Panc1 (cell line): ENCODE data around the gene CISD2. TPM values are rescaled to one million over a fixed set of nuclear protein-coding genes. Genes with fewer than 3 reads are reported as not detected.

ENCODE experiments used
- ATAC-seq: fragments of 200-7000 bp; cut with Tn5 transposase; 2 replicates; pipeline ENCODE4 v1.9.1; 2020; ENCODE audit warnings: mild to moderate bottlenecking, moderate library complexity
- BruUV-seq: library from RNA; stranded (reverse); fragments of 400-500 nt; replicated peaks from 2 replicates; lab custom pipeline; 2021; lab: Mats Ljungman, UMichigan
- CTCF ChIA-PET: fragments of 300-600 bp; sonication (Branson Sonifier 250); formaldehyde crosslinking; loops from one replicate; lab custom pipeline; 2022; ENCODE audit warnings: antibody characterized with exemption; lab: Charles Lee
- POLR2A ChIA-PET: fragments of 300-600 bp; sonication (Branson Sonifier 250); formaldehyde crosslinking; loops from one replicate; lab custom pipeline; 2022; ENCODE audit warnings: antibody characterized with exemption; lab: Charles Lee
- DNase-seq: peaks from one replicate; pipeline ENCODE4 v3.0.0-alpha.2; 2010; ENCODE audit warnings: low read depth, low spot score
- H3K27ac ChIP-seq: 2 replicates; pipeline ENCODE4 v1.5.1; 2011; ENCODE audit warnings: mild to moderate bottlenecking, low read length, inconsistent platforms
- H3K27me3 ChIP-seq: fragments of 200-500 bp; sonication (Bioruptor generic); 2 replicates; pipeline ENCODE4 v1.6.0; 2014; ENCODE audit warnings: low read length, inconsistent platforms; ENCODE audit not compliant: control insufficient read depth, insufficient read depth
- H3K36me3 ChIP-seq: fragments of 200-500 bp; sonication (Bioruptor generic); 2 replicates; pipeline ENCODE4 v1.5.1; 2014; ENCODE audit warnings: inconsistent platforms, mild to moderate bottlenecking, low read length, moderate library complexity; ENCODE audit not compliant: control insufficient read depth, insufficient read depth
- H3K4me1 ChIP-seq: 2 replicates; pipeline ENCODE4 v1.5.1; 2011; ENCODE audit warnings: inconsistent platforms, mild to moderate bottlenecking, low read length, moderate library complexity; ENCODE audit not compliant: control insufficient read depth, insufficient read depth
- H3K4me3 ChIP-seq, 2 experiments: 2 replicates each; pipeline ENCODE4 v1.5.1; 2011 to 2012; ENCODE audit warnings: low read depth in 2 of 2, low read length in 2 of 2, mild to moderate bottlenecking in 2 of 2, inconsistent platforms in 1 of 2, moderate library complexity in 1 of 2
- H3K9me3 ChIP-seq: fragments of 200-500 bp; sonication (Bioruptor generic); 2 replicates; pipeline ENCODE4 v1.5.1; 2014; ENCODE audit warnings: low read depth, mild to moderate bottlenecking, inconsistent platforms, low read length, moderate library complexity; ENCODE audit not compliant: control insufficient read depth, insufficient read depth
- CTCF ChIP-seq: fragments of 450-650 bp; IDR thresholded peaks from 2 replicates; pipeline ENCODE4 v1.5.1; 2017; ENCODE audit warnings: mild to moderate bottlenecking
- POLR2AphosphoS5 ChIP-seq: IDR thresholded peaks from 2 replicates; pipeline ENCODE4 v1.6.1; 2012; ENCODE audit warnings: mild to moderate bottlenecking, low read depth, low read length, moderate library complexity
- SIN3A ChIP-seq: IDR thresholded peaks from 2 replicates; pipeline ENCODE4 v1.6.1; 2012; ENCODE audit warnings: low read depth, mild to moderate bottlenecking, low read length, moderate library complexity, borderline replicate concordance; ENCODE audit not compliant: insufficient read depth
- TCF7L2 ChIP-seq: IDR thresholded peaks from 2 replicates; pipeline ENCODE4 v1.6.1; 2011; ENCODE audit warnings: mild to moderate bottlenecking, low read depth, low read length, inconsistent platforms
- in situ Hi-C: cut with HindIII; loops from 2 replicates; pipeline ENCODE4 v1.10.0; 2016; ENCODE audit warnings: low sequenced_read_pairs, low pct_unique_long_range_greater_than_20kb
- intact Hi-C: fragments of 100-400 bp; cut with micrococcal nuclease; formaldehyde crosslinking; loops from one replicate; pipeline ENCODE4 v1.10.0; 2022; ENCODE audit not compliant: unreplicated experiment
- total RNA-seq: library from RNA; stranded (reverse); gene quantifications from one replicate; pipeline ENCODE4 v1.2.1, GENCODE V29; 2021; ENCODE audit not compliant: unreplicated experiment
- TF ChIP-seq, protein P1 (sequence below), 2 experiments: IDR thresholded peaks; 2 replicates each; pipeline ENCODE4 v1.6.1; 2011 to 2012; ENCODE audit warnings: low read depth in 2 of 2, control low read depth in 1 of 2, low read length in 1 of 2, mild to moderate bottlenecking in 1 of 2, moderate library complexity in 1 of 2; ENCODE audit not compliant: insufficient read depth in 1 of 2

Gene CISD2
- total RNA-seq, 1 experiment from 2014 or later = 39.0 TPM

- Histone ChIP-seq H3K27me3 (no peaks in the 10 kb centered on the region), H3K4me3 (peak overlapping the region; percentile 89 to 96), H3K27ac (peak overlapping the region; percentile 94), H3K9me3 (no peaks in the 10 kb centered on the region), H3K36me3 (peaks cover 23% of the 10 kb centered on the region), H3K4me1 (peaks cover 33% of the 10 kb centered on the region)
- intact Hi-C loops (no loop called here), in situ Hi-C loops (no loop called here)
- DNase-seq = peak; percentile 62
- ChIA-PET POLR2A (interaction anchor here (0.6 kb wide), 1 partner anchor 16 kb away, joined by 13 read pairs; no protein-coding TSS in a partner anchor), CTCF (no interaction called here)
- TF ChIP-seq SIN3A = no peak
- TF ChIP-seq POLR2AphosphoS5 = peak; percentile 53
- BruUV-seq = no TSS peak
- ATAC-seq = no peak
Observed at GRCh38 chr4:102825261-102826091, 43.3 kb upstream of the CISD2 start.

DNA sequence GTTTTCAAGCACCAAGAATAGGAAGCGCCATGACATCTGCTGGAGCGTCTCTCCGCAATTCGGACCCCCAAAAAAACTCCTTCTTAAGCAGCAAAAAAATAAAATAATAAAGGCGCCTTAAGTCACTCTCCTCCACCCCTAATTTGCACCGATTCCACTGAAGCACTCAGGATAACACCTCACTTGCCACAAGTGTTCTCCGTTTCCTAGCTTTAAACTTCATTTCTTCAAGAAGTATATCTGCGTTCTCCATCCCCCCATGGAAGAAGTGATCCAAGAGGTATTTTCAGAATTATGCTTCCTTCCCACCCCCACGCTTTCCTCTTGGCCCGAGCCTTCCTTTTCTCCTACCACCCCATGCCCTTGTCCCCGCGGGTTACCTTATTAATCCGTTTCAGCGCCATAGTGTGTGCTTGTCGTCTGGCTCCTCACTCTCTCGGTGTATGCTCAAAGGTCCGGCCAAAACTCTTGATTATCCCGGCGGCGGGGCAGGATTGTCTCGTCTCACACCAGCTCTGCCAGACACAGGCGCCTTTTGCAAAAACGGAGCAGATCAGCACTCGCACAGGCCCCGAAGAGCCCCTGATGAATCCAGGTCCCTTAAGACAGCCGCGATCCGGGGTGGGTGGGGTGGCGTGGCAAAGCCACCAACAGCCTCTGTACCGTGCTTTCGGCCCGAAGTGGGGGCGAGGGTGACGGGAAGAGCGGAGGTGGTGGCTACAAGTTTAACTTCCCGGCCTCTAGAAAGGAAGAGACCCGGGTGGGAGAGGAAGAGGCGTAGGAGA lies 42.5 kb upstream of the CISD2 start:
- Histone ChIP-seq H3K27me3 (no peaks in the 10 kb centered on the region), H3K27ac (peak overlapping the region; percentile 94), H3K4me1 (peaks cover 27% of the 10 kb centered on the region), H3K4me3 (peak overlapping the region; percentile 89 to 96), H3K9me3 (no peaks in the 10 kb centered on the region), H3K36me3 (peaks cover 23% of the 10 kb centered on the region)
- in situ Hi-C loops (no loop called here), intact Hi-C loops (no loop called here)
- DNase-seq (no peak), ATAC-seq (no peak)
- POLR2A ChIA-PET = interaction anchor here (0.6 to 2.4 kb wide), 3 partner anchors 16 to 42 kb away, joined by 3 to 23 read pairs (median 13); partner anchors contain the start of gene CISD2
- TF ChIP-seq POLR2AphosphoS5 (no peak), CTCF (no peak), TCF7L2 (no peak), SIN3A (no peak)
- TF ChIP-seq, protein P1, sequence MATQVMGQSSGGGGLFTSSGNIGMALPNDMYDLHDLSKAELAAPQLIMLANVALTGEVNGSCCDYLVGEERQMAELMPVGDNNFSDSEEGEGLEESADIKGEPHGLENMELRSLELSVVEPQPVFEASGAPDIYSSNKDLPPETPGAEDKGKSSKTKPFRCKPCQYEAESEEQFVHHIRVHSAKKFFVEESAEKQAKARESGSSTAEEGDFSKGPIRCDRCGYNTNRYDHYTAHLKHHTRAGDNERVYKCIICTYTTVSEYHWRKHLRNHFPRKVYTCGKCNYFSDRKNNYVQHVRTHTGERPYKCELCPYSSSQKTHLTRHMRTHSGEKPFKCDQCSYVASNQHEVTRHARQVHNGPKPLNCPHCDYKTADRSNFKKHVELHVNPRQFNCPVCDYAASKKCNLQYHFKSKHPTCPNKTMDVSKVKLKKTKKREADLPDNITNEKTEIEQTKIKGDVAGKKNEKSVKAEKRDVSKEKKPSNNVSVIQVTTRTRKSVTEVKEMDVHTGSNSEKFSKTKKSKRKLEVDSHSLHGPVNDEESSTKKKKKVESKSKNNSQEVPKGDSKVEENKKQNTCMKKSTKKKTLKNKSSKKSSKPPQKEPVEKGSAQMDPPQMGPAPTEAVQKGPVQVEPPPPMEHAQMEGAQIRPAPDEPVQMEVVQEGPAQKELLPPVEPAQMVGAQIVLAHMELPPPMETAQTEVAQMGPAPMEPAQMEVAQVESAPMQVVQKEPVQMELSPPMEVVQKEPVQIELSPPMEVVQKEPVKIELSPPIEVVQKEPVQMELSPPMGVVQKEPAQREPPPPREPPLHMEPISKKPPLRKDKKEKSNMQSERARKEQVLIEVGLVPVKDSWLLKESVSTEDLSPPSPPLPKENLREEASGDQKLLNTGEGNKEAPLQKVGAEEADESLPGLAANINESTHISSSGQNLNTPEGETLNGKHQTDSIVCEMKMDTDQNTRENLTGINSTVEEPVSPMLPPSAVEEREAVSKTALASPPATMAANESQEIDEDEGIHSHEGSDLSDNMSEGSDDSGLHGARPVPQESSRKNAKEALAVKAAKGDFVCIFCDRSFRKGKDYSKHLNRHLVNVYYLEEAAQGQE (IDR thresholded peaks at IDR 0.05; ENCODE audit: insufficient read depth in 1 of 2, low read depth in 2 of 2, low read length in 1 of 2) = no peak
- CTCF ChIA-PET = no interaction called here
- BruUV-seq = TSS peak; percentile 58
